Measurements from ENCODE around the gene PRR5L.

DNA sequence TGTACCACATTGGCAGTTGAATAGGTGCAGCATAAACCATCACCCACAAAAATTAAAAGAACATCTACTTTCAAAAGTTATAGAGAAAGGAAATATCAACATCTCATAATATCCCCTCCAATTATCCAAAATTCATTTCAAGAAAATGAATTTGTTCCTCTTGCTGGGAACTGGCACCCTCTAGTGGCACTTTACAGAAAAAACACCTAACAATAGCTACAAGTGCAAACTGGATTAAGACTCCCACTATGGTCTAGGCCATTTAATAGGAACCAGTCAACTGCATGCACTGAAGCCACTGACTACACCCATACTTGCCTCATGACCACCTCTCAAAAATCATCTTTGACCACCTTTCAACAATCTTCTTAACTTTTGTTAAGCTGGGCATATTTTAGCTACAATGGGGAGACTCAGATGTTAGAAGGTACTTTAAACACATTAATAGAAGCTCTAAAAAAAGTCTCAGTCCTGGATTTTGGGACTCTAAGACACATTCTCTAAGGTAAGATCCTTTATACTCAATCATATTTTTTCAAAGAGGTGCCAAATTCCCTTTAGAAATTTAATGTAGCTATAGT lies 196.7 kb downstream of the PRR5L start:
- no peak for TF ChIP-seq GABPA (IDR thresholded peaks at IDR 0.05; ENCODE audit: low read depth)
- no peak for TF ChIP-seq POLR2AphosphoS5 (IDR thresholded peaks at IDR 0.05; ENCODE audit: low read depth)
